Measurements from ENCODE around the gene IPCEF1.

Gene IPCEF1

DNA sequence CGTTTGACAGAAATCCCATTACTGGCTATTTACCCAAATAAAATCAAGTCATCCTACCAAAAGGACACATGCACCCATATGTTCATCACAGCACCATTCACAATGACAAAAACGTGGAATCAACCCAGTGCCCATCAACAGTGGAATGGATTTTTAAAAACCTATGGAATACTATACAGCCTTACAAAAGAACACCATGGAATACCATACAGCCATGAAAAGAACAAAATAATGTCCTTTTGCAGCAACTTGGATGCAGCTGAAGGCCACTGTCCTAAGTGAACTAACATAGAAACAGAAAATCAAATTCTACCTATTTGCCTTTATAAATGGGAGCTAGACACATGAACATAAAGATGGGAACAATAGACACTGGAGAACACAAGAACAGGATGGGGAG, 17.4 kb upstream of the IPCEF1 start:
- DNase-seq (ENCODE audit: low read depth in 2 of 2), result no peak

GRCh38 chr6:154371281-154371680, 14.7 kb upstream of the IPCEF1 start:
- DNase-seq (ENCODE audit: low read depth in 2 of 2), result no peak

DNA sequence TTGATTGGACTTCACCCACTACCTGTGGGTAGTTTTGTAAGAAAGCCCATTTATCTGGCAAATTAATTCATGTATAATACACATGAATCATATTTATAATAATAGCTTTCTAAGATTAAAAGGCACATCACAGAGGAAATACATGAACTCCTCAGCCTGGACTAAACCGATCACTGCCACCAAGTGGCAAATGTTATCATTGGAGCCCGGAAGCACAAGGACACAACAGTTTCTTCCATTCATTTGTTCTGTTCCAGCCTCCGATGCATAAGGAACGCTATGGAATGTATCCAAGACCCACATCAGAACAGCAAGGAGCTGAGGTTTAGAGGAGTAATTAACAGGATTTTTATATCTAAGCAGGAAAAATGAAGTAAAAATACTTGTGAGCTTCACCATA, 13.9 kb upstream of the IPCEF1 start:
- no peak for DNase-seq (ENCODE audit: low read depth in 2 of 2)

GRCh38 chr6:154367839-154368695, 11.5 kb upstream of the IPCEF1 start:
- DNase-seq (ENCODE audit: low read depth in 2 of 2), result no peak

GRCh38 chr6:154367336-154367735, 10.7 kb upstream of the IPCEF1 start:
- DNase-seq (ENCODE audit: low read depth in 2 of 2), result no peak

- no peak for DNase-seq (ENCODE audit: low read depth in 2 of 2)
These were observed 7.2 kb upstream of the IPCEF1 start for GRCh38 chr6:154363821-154364220.

DNA sequence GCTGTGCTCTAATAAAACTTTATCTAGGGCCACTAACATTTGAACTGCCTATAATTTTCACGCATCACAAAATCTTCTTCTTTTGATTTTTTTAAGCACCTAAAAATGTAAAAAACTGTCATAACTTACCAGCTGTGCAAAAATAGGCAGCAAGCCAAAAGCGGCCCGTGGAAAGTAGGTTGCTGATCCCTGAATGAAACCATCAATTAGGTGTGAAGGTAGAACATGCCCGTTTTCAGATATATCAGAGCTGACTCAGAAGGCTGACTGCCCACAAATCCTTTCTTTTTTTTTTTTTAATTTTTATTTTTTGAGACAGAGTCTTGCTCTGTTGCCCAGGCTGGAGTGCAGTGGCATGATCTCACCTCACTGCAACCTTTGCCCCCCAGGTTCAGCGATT, 4.9 kb upstream of the IPCEF1 start:
- DNase-seq (ENCODE audit: low read depth in 2 of 2), result no peak

DNA sequence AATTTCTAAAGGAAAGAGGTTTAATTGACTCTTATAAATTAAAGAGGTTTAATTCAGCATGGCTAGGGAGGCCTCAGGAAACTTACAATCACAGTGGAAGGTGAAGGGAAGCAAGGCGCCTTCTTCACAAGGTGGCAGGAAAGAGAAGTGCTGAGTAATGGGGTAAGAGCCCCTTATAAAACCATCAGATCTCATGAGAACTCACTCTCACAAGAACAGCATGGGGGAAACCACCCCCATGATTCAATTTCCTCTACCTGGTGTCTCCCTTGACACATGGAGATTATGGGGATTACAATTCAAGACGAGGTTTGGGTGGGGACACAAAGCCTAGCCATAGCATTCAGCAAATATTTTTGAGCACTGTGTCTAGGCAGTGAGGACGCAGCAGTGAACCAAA, 3.9 kb upstream of the IPCEF1 start:
- no peak for DNase-seq (ENCODE audit: low read depth in 2 of 2)

DNA sequence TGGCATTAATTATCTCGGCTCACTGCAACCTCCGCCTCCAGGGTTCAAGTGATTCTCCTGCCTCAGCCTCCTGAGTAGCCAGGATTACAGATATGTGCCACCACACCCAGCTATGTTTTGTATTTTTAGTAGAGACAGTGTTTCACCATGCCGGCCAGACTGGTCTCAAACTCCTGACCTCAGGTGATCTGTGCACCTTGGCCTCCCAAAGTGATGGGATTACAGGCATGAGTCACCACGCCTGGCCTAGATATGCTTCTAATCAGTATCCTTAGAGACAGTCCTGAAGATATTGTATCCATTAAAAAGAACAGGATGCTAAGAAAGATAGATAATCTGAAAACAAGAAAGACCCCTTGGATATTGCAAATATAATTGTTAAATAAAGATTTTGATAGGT, 3.1 kb upstream of the IPCEF1 start:
- no peak for DNase-seq (ENCODE audit: low read depth in 2 of 2)

GRCh38 chr6:154359161-154359574, 2.6 kb upstream of the IPCEF1 start:
- DNase-seq (ENCODE audit: low read depth in 2 of 2), result no peak

GRCh38 chr6:154358019-154358545, 1.5 kb upstream of the IPCEF1 start:
- DNase-seq (ENCODE audit: low read depth in 2 of 2), result no peak

DNA sequence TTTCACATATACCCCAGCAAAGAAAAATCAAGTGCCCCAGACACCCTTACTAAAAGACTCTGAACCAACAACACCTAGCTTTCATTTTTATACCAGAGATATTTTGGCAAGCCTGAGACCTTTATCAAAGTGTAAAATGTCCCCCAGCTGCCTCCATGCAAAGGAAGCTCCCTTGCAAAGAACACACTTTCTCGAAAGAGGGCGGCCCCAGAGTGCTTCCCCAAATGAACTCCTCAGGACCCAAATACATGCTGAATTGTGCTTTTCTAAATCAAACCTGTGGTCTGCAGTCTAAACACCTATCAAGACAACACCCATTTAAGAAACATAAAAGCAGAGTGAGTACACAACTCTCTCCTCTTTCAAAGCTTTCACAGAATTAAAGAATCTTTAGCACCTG, 490 bp downstream of the IPCEF1 start:
- no peak for DNase-seq (ENCODE audit: low read depth in 2 of 2)

- DNase-seq (ENCODE audit: low read depth in 2 of 2), result no peak
These were observed 2.3 kb downstream of the IPCEF1 start for GRCh38 chr6:154354265-154354777.

DNA sequence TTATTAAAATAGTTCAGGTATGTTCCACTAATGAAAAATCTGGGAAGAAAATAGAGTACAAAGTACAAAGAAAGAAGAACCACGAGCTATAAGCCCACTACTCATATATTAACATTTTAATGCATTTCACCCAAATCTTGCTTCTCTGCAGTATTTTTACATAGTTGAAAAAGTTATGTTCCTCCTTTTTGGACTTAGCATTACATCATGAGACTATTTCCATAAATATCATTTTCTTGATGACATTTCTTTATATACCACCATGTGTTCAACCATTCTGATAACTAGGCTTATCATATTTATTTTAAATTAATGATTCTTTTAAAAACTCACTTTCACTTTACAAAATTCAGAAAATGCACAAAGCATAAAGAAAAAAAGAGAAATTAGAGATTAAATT, 3.0 kb downstream of the IPCEF1 start:
- DNase-seq (ENCODE audit: low read depth in 2 of 2), result no peak

GRCh38 chr6:154352898-154353585, 3.6 kb downstream of the IPCEF1 start:
- DNase-seq (ENCODE audit: low read depth in 2 of 2), result peak in 1 of 2 experiments; percentile 41

GRCh38 chr6:154350293-154350692, 6.3 kb downstream of the IPCEF1 start:
- DNase-seq (ENCODE audit: low read depth in 2 of 2), result no peak

- no peak for DNase-seq (ENCODE audit: low read depth in 2 of 2)
These were observed 8.6 kb downstream of the IPCEF1 start for GRCh38 chr6:154347981-154348380.

GRCh38 chr6:154345811-154346210, 10.8 kb downstream of the IPCEF1 start:
- no peak for DNase-seq (ENCODE audit: low read depth in 2 of 2)

DNA sequence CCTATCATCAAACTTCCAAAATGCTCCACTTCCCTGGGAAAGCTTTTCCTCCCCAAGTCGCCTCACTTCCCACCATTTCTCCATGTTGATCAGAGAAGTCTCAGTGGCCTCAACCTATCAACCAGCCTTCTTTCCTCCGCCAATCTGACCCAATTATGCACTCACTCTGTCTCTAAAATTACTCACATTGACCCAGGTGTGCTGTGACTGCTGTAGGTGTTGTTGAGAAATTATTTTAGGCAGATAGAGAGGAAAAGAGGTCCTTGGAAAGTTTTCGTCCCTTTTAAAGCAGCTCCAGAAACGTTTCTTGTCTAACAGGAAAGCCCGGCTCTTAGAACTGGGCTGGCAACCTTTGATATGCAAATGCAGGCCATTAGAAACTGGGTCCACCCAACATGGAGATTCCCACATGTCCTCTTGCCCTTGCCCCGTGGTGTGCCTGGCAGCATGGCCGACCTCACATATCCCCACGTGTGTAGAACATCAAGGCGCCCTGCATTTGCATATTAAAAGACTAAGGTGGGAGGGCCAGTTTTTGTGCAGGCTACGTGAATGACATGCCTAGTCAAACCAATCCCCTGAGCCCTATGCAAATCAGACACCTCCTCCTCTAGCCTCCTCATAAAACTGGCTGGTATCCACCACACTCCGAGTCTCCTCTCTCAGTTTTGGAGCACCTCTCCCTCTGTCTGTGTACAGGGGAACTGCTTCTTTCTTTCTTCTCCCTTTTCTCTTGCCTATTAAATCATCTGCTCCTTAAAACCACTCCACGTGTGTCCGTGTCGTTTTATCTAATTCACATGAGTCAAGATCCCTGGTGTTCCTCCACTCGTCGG, 12.9 kb downstream of the IPCEF1 start:
- DNase-seq (ENCODE audit: low read depth in 2 of 2), result no peak

DNA sequence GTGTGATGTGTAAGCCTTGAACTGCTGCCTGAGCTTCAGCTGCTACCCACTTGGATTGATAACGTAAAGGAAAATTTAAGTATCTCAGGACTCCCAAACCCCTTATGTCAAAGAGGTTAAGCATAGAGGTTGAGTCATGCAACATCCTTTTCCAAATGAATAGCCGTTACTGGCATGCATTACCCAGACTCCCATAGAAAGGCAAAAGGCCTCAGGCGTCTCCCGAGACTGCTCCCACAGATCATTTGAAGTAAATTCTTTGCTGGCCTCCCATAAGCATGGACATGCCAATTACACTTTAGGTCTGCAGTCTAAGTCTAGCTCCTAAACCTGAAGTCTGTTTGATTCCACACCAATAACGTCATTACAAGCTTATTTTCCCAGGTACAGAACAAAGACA, 14.7 kb downstream of the IPCEF1 start:
- DNase-seq (ENCODE audit: low read depth in 2 of 2), result no peak

- DNase-seq (ENCODE audit: low read depth in 2 of 2), result no peak
These were observed 15.3 kb downstream of the IPCEF1 start for GRCh38 chr6:154341336-154341735.

Data from stimulated activated CD4-positive, alpha-beta T cell treated with anti-CD3 and anti-CD28 coated beads, Interleukin-12 subunit alpha, Interleukin-12 subunit beta, amount 100 ng/mL, for 24 hours (primary cell).